Epithelial cell of proximal tubule (primary cell): ENCODE measurements around the gene DST. TPM values are rescaled to one million over a fixed set of nuclear protein-coding genes. Genes with fewer than 3 reads are reported as not detected.

Experiments used
- DNase-seq: peaks from one replicate; pipeline ENCODE4 v3.0.0-alpha.2; 2011; ENCODE audit warnings: low read depth
- H3K4me3 ChIP-seq: 2 replicates; pipeline ENCODE4 v1.5.1; 2011; ENCODE audit warnings: low read depth, mild to moderate bottlenecking, low read length
- total RNA-seq: library from RNA; depleted of rRNA; stranded (reverse); fragments of >200 nt; gene quantifications from 2 replicates; pipeline ENCODE4 v1.2.3, GENCODE V29; 2015
- TF ChIP-seq, protein P1 (sequence below): conservative IDR thresholded peaks from 2 replicates; pipeline ENCODE4 v1.5.1; 2012; ENCODE audit warnings: low read depth, mild to moderate bottlenecking, low read length

DST gene
- total RNA-seq, 1 donor from 2014 or later, result 97.7 TPM

- TF ChIP-seq, protein P1, sequence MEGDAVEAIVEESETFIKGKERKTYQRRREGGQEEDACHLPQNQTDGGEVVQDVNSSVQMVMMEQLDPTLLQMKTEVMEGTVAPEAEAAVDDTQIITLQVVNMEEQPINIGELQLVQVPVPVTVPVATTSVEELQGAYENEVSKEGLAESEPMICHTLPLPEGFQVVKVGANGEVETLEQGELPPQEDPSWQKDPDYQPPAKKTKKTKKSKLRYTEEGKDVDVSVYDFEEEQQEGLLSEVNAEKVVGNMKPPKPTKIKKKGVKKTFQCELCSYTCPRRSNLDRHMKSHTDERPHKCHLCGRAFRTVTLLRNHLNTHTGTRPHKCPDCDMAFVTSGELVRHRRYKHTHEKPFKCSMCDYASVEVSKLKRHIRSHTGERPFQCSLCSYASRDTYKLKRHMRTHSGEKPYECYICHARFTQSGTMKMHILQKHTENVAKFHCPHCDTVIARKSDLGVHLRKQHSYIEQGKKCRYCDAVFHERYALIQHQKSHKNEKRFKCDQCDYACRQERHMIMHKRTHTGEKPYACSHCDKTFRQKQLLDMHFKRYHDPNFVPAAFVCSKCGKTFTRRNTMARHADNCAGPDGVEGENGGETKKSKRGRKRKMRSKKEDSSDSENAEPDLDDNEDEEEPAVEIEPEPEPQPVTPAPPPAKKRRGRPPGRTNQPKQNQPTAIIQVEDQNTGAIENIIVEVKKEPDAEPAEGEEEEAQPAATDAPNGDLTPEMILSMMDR, result no peak
- H3K4me3 ChIP-seq, result no peak overlapping the region
- DNase-seq, result no peak
Measured at GRCh38 chr6:56416247-56416646, 226.4 kb downstream of the DST start.

DNA sequence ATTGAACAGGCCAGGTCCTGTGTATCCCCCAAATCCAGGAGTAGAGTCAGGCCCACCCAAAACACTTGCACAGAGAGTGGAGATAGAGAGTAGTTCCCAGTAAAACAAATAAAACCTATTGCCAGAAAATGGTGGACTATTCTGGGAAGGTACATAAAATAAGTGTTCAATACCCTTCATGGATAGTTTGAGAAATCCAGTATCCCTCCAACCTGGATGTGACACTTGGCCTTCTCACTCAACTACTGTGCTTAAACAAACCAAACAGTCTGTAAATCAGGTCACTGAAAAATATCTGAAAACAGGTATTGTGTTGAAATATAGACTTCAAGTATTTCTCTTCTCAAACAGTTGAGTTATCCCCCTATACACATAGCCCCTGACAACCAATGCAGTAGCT is 233.7 kb downstream of the DST start:
- H3K4me3 ChIP-seq, result no peak overlapping the region
- DNase-seq, result no peak
- TF ChIP-seq, protein P1, result no peak
